Measurements from ENCODE around the gene WWOX. TPM values are rescaled to one million over a fixed set of nuclear protein-coding genes. Genes with fewer than 3 reads are reported as not detected.

Gene WWOX
- total RNA-seq, 1 donor from 2014 or later, result 7.3 TPM

- FAIRE-seq, result no peak
- no peaks in the 10 kb centered on the region for H3K9me3 Mint-ChIP-seq (ENCODE audit: unreplicated experiment)
These were observed 114.3 kb downstream of the WWOX start for GRCh38 chr16:78213751-78214150.

GRCh38 chr16:78215222-78215621, 115.8 kb downstream of the WWOX start:
- Mint-ChIP-seq H3K27me3 (ENCODE audit: low read depth, unreplicated experiment) (no peaks in the 10 kb centered on the region), H3K36me3 (ENCODE audit: low read depth, unreplicated experiment) (no peaks in the 10 kb centered on the region), H3K4me3 (ENCODE audit: unreplicated experiment) (no peak overlapping the region), H3K27ac (ENCODE audit: unreplicated experiment) (no peak overlapping the region), H3K4me1 (ENCODE audit: low read depth, unreplicated experiment) (peaks cover 22% of the 10 kb centered on the region), H3K9me3 (ENCODE audit: unreplicated experiment) (no peaks in the 10 kb centered on the region)
- Histone ChIP-seq H2AFZ (ENCODE audit: low read depth, low read length) (no peak overlapping the region), H3K36me3 (ENCODE audit: insufficient read depth, low read length) (no peaks in the 10 kb centered on the region), H3K27me3 (ENCODE audit: insufficient read depth, low read length) (no peaks in the 10 kb centered on the region), H3K4me3 (ENCODE audit: insufficient read depth, low read depth, low read length) (no peak overlapping the region), H3K27ac (ENCODE audit: low read depth, low read length) (no peak overlapping the region), H3K9me3 (ENCODE audit: insufficient read depth, low read depth, low read length) (no peaks in the 10 kb centered on the region), H3K9ac (ENCODE audit: low read length) (no peak overlapping the region), H3K4me2 (ENCODE audit: low read length) (no peak overlapping the region), H3K79me2 (ENCODE audit: insufficient read depth, low read length) (no peaks in the 10 kb centered on the region), H4K20me1 (ENCODE audit: insufficient read depth, low read length) (no peaks in the 10 kb centered on the region), H3K4me1 (ENCODE audit: insufficient read depth, low read length) (peaks cover 4% of the 10 kb centered on the region)
- DNase-seq (ENCODE audit: low read depth), result no peak
- no peak for FAIRE-seq
- TF ChIP-seq CTCF (IDR thresholded peaks at IDR 0.05; ENCODE audit: insufficient read depth, low read depth, low read length) (no peak), EZH2 (IDR thresholded peaks at IDR 0.05; ENCODE audit: insufficient read depth, low read length) (no peak)

More at GRCh38 chr16:78213751-78214150, 114.3 kb downstream of the WWOX start:
- no peak for DNase-seq (ENCODE audit: low read depth)
- H3K36me3 ChIP-seq (ENCODE audit: insufficient read depth, low read length), result no peaks in the 10 kb centered on the region
- H3K9me3 ChIP-seq (ENCODE audit: insufficient read depth, low read depth, low read length), result no peaks in the 10 kb centered on the region
- no peak overlapping the region for H3K4me3 ChIP-seq (ENCODE audit: insufficient read depth, low read depth, low read length)
- TF ChIP-seq CTCF (IDR thresholded peaks at IDR 0.05; ENCODE audit: insufficient read depth, low read depth, low read length) (no peak), EZH2 (IDR thresholded peaks at IDR 0.05; ENCODE audit: insufficient read depth, low read length) (no peak)
- H2AFZ ChIP-seq (ENCODE audit: low read depth, low read length), result no peak overlapping the region
- no peaks in the 10 kb centered on the region for H3K27me3 Mint-ChIP-seq (ENCODE audit: low read depth, unreplicated experiment)
- H3K27ac ChIP-seq (ENCODE audit: low read depth, low read length), result no peak overlapping the region
- H3K4me1 Mint-ChIP-seq (ENCODE audit: low read depth, unreplicated experiment), result peaks cover 27% of the 10 kb centered on the region
- H3K4me3 Mint-ChIP-seq (ENCODE audit: unreplicated experiment), result no peak overlapping the region
- H3K4me2 ChIP-seq (ENCODE audit: low read length), result no peak overlapping the region
- H3K79me2 ChIP-seq (ENCODE audit: insufficient read depth, low read length), result no peaks in the 10 kb centered on the region
- no peaks in the 10 kb centered on the region for H3K27me3 ChIP-seq (ENCODE audit: insufficient read depth, low read length)
- H3K4me1 ChIP-seq (ENCODE audit: insufficient read depth, low read length), result peaks cover 8% of the 10 kb centered on the region
- H3K36me3 Mint-ChIP-seq (ENCODE audit: low read depth, unreplicated experiment), result no peaks in the 10 kb centered on the region
- no peak overlapping the region for H3K27ac Mint-ChIP-seq (ENCODE audit: unreplicated experiment)
- H4K20me1 ChIP-seq (ENCODE audit: insufficient read depth, low read length), result no peaks in the 10 kb centered on the region
- no peak overlapping the region for H3K9ac ChIP-seq (ENCODE audit: low read length)

GRCh38 chr16:78216166-78216745, 116.8 kb downstream of the WWOX start:
- no peak overlapping the region for H3K4me3 ChIP-seq (ENCODE audit: insufficient read depth, low read depth, low read length)
- Mint-ChIP-seq H3K9me3 (ENCODE audit: unreplicated experiment) (no peaks in the 10 kb centered on the region), H3K27ac (ENCODE audit: unreplicated experiment) (no peak overlapping the region), H3K4me3 (ENCODE audit: unreplicated experiment) (no peak overlapping the region), H3K36me3 (ENCODE audit: low read depth, unreplicated experiment) (no peaks in the 10 kb centered on the region), H3K27me3 (ENCODE audit: low read depth, unreplicated experiment) (no peaks in the 10 kb centered on the region), H3K4me1 (ENCODE audit: low read depth, unreplicated experiment) (peaks cover 11% of the 10 kb centered on the region)
- H3K9me3 ChIP-seq (ENCODE audit: insufficient read depth, low read depth, low read length), result no peaks in the 10 kb centered on the region
- FAIRE-seq, result no peak
- H3K4me1 ChIP-seq (ENCODE audit: insufficient read depth, low read length), result no peaks in the 10 kb centered on the region
- no peak overlapping the region for H3K4me2 ChIP-seq (ENCODE audit: low read length)
- no peaks in the 10 kb centered on the region for H3K36me3 ChIP-seq (ENCODE audit: insufficient read depth, low read length)
- H2AFZ ChIP-seq (ENCODE audit: low read depth, low read length), result no peak overlapping the region
- no peaks in the 10 kb centered on the region for H3K27me3 ChIP-seq (ENCODE audit: insufficient read depth, low read length)
- H3K79me2 ChIP-seq (ENCODE audit: insufficient read depth, low read length), result no peaks in the 10 kb centered on the region
- peak; percentile 2 for DNase-seq (ENCODE audit: low read depth)
- H4K20me1 ChIP-seq (ENCODE audit: insufficient read depth, low read length), result no peaks in the 10 kb centered on the region
- no peak overlapping the region for H3K9ac ChIP-seq (ENCODE audit: low read length)
- no peak for TF ChIP-seq CTCF (IDR thresholded peaks at IDR 0.05; ENCODE audit: insufficient read depth, low read depth, low read length)
- TF ChIP-seq EZH2 (IDR thresholded peaks at IDR 0.05; ENCODE audit: insufficient read depth, low read length), result no peak
- no peak overlapping the region for H3K27ac ChIP-seq (ENCODE audit: low read depth, low read length)
